SIG-M5 treated with dmso at 0.1 percent for 504 hours (cell line): ENCODE results near the gene FAM168B.
A peak's percentile ranks its signal among the peaks of the same experiment; 100 is the strongest.

Experiments
- DNase-seq: peaks from one replicate; lab custom pipeline; 2025; ENCODE audit not compliant: unreplicated experiment; lab: John Stamatoyannopoulos, UW

The FAM168B gene

GRCh38 chr2:131027566-131028528, 65.4 kb downstream of the FAM168B start:
- DNase-seq: no peak

- DNase-seq: no peak
Measured at GRCh38 chr2:131026919-131027318, 66.3 kb downstream of the FAM168B start.

- DNase-seq: no peak
Measured at GRCh38 chr2:131023758-131024157, 69.5 kb downstream of the FAM168B start.

- no peak for DNase-seq
Measured at GRCh38 chr2:131022731-131023130, 70.5 kb downstream of the FAM168B start.

- DNase-seq: peak; percentile 16
Measured at GRCh38 chr2:131016826-131017741, 76.2 kb downstream of the FAM168B start.

- no peak for DNase-seq
Measured at GRCh38 chr2:131015764-131016163, 77.5 kb downstream of the FAM168B start.

- DNase-seq: no peak
Measured at GRCh38 chr2:131014141-131014540, 79.1 kb downstream of the FAM168B start.

GRCh38 chr2:131011486-131011885, 81.8 kb downstream of the FAM168B start:
- DNase-seq: no peak

GRCh38 chr2:131010566-131010965, 82.7 kb downstream of the FAM168B start:
- no peak for DNase-seq

- no peak for DNase-seq
Measured at GRCh38 chr2:131009713-131010475, 83.4 kb downstream of the FAM168B start.

- no peak for DNase-seq
Measured at GRCh38 chr2:131008967-131009366, 84.3 kb downstream of the FAM168B start.

GRCh38 chr2:131006561-131006960, 86.7 kb downstream of the FAM168B start:
- DNase-seq: no peak

- no peak for DNase-seq
Measured at GRCh38 chr2:131005216-131005935, 87.9 kb downstream of the FAM168B start.

- DNase-seq: no peak
Measured at GRCh38 chr2:131004446-131005209, 88.6 kb downstream of the FAM168B start.

- DNase-seq: no peak
Measured at GRCh38 chr2:130998561-130998960, 94.7 kb downstream of the FAM168B start.
